GM18868 (cell line): Measurements from ENCODE around the gene MAPK7.
"Not testable (repeated sequence)": the region's sequence is repeated elsewhere in the genome, so short reads cannot be mapped to it uniquely, and the experiment has no call there.

Experiments used
- ATAC-seq: cut with Tn5 transposase; IDR thresholded peaks from one replicate; pipeline ENCODE4 v1.9.1; 2021; ENCODE audit warnings: mild to moderate bottlenecking, moderate library complexity; ENCODE audit not compliant: unreplicated experiment

MAPK7 gene

DNA sequence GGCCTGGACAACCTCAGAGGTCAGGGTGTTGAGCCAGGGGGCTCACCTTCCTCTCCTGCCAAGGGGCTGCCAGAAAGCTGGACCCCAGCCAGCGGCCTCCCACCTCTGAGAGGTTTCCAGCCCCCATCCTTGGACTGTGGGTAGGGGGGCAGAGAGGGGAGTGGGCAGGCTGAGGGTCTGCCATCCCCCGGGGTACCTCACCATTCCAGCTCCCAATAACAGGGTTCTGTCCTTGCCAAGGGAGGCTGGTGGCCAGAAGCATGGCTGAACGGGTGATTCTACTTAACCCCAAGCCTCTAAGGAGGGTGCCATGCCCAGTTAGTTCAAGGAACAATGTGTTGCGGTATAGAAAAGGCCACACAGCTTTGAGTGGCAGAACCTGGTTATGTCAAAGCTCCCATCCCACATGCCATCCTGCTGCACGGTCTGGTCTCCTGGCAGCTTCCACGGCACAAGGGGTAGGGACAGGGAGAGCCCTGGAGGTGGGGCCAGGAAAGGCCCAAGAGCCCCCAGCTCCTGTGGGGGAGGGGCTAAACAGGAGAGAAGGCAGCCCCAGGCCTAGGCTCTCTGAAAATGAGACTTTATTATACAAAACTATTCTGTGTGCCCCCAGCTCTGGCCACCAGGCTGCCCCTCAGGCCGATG is 35.6 kb upstream of the MAPK7 start:
- no peak for ATAC-seq

- no peak for ATAC-seq
These were observed 35.1 kb upstream of the MAPK7 start for GRCh38 chr17:19343256-19343630.

- ATAC-seq = no peak
These were observed 34.6 kb upstream of the MAPK7 start for GRCh38 chr17:19343671-19344151.

- ATAC-seq = no peak
These were observed 33.8 kb upstream of the MAPK7 start for GRCh38 chr17:19344311-19345066.

GRCh38 chr17:19345067-19345460 is 33.2 kb upstream of the MAPK7 start:
- no peak for ATAC-seq

DNA sequence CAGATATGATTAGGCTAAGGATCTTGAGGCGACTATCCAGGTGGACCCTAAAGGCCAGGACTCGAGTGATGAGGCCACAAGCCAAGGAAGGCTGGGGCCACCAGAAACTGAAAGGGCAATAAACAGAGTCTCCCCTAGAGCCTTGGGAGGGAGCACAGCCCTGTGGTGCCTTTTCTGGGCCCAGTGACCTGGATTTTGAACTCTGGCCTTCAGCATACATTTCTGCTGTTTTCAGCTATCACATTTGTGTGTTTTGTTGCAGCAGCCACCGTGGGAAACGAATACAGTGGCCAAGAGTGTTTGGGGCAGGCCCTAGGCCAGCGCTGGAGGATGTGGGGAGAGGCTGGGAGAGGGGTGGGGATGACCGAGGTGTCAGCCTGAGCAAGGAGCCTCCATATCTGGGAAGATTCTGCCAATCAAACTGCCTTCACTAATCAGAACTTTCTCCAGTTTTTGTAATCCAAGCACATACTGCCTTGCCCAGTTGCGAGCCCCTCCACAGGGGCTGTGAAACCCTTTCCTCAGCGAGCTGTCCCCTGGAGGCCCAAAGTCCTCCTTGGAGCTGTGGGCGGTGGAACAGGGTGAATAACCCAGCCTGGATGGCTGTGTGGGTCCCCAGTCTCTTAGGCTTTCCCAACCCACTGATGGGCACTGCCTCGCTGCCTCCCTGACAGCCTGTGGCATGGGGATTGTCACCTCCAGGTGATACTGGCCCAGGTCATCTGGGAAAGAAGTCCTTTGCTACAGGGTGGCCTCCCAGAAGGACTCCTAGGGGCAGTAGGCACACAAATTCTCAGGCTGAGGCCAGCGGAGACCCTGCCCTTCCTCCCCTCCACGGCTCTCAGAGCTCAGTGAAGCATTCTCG is 32.6 kb upstream of the MAPK7 start:
- no peak for ATAC-seq

GRCh38 chr17:19346351-19347255 is 31.7 kb upstream of the MAPK7 start:
- no peak for ATAC-seq

DNA sequence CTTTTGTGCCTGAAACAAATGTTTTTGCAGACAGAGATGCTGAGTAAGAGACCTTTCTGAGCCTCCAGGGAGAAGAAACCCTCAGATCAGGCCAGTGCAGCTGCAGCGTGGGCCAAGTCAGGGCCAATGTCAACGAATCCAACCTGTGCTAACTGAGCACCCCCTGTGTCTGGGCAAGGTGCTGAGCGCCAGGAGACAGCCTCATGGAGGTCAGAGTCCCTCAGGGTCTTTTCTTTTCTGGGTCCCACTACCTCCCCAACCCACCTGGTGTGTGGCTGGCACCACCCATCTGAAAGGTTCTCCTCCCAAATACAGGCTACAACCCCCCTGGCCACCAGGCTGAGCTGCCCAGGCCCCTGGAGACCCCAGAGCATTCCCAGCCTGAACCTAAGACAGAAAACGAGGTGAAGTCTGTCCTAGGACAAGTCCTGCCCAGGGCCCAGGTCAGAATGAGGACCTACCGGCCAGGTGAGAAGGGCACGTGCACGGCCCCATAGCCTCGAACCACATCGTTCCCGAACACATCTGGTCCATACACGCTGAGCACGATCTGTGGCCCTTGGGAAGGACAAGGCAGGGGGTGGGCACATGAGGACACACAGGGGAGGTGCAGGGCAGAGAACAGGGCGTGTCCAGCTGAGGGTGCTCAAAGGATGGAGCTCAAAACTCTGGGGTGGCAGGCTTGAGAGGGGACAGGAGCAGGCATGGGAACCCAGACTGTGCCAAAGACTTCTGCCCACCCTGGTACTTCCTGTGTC is 30.8 kb upstream of the MAPK7 start:
- ATAC-seq = no peak

GRCh38 chr17:19348081-19348650 is 30.1 kb upstream of the MAPK7 start:
- no peak for ATAC-seq

DNA sequence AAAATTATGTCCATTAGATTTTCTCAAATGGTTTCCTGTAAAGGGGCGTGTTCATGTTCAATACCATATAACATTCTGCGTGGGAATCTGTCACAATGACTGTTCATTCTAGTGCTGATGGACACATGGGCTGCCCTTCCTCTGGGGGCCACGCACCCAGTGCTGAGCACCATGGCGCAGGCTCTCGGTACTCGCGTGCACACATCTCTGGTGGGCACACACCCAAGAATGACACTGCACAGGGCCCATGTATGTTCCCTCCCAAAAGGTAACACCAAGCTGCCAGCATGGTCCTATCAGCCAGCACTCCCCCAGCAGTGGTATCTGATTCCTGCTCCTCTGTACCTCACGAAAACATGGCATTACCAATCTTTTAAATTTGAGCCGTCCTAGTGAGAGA is 29.5 kb upstream of the MAPK7 start:
- ATAC-seq = no peak

DNA sequence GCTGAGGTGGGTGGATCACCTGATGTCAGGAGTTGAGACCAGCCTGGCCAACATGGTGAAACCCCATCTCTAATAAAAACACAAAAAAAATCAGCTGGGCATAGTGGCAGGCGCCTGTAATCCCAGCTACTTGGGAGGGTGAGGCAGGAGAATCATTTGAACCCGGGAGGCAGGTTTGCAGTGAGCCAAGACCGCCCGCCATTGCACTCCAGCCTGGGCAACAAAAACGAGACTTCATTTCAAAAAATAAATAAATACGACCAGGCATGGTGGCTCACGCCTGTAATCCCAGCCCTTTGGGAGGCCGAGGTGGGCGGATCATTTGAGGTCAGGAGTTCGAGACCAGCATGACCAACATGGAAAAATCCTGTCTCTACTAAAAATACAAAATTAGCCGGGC is 24.9 kb upstream of the MAPK7 start:
- ATAC-seq = not testable (repeated sequence)

- no peak for ATAC-seq
These were observed 23.6 kb upstream of the MAPK7 start for GRCh38 chr17:19354748-19355147.

- no peak for ATAC-seq
These were observed 20.9 kb upstream of the MAPK7 start for GRCh38 chr17:19357351-19357750.

- ATAC-seq = no peak
These were observed 20.5 kb upstream of the MAPK7 start for GRCh38 chr17:19357761-19358160.

DNA sequence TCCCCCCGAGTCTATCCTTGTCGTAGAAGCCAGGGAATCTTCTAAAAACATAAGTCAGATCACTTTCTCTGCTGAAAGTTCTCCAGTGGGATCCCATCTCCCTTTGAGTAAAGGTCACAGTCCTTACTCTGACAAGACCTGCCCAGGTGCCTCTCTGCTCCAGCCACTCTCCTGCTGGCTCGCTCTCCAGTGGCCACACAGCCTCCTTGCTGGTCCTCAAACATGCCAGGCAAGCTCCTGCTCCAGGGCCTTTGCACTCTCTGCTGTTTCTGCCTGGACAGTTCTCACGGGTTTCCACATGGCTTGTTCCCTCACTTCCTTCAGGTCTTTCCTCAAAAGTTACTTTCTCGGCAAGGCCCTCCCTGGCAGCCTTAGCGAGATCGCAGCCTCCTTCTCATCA is 19.1 kb upstream of the MAPK7 start:
- ATAC-seq = no peak

DNA sequence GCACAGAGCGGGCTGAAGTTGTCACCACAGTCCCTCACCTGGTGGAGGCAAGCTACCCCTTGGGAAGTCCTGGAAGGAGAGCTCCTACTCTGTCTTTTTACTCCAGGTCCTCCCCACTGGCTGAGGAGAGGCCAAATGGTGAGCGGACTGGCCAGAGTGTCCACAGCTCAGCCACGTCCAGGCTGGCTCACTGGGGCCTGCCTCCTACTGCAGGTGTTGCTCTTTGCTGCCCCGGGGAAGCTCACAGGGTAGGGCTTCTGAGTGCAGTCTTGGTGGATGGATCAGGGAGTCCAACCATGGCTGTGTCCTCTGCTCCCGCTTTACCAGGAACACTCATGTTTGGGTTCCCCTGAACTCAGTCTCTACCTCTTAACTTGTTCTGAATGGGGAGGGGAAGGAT is 18.4 kb upstream of the MAPK7 start:
- no peak for ATAC-seq

GRCh38 chr17:19360772-19361171 is 17.5 kb upstream of the MAPK7 start:
- ATAC-seq = no peak

- no peak for ATAC-seq
These were observed 17.0 kb upstream of the MAPK7 start for GRCh38 chr17:19361326-19361725.

- ATAC-seq = no peak
These were observed 16.4 kb upstream of the MAPK7 start for GRCh38 chr17:19361944-19362276.
